Fibroblast of lung (primary cell): ENCODE data around the gene SPOCK1. TPM values are rescaled to one million over a fixed set of nuclear protein-coding genes. Genes with fewer than 3 reads are reported as not detected.

ENCODE experiments used
- DNase-seq, 2 donors: peaks; one replicate each; pipeline versions ENCODE4 v3.0.0 to v3.0.0-alpha.2; 2010; ENCODE audit warnings: low read depth in 2 of 2
- H2AFZ ChIP-seq: 2 replicates; pipeline ENCODE4 v1.5.1; 2012; ENCODE audit warnings: low read length, control low read depth, inconsistent platforms
- H3K27ac ChIP-seq: 2 replicates; pipeline ENCODE4 v1.5.1; 2011; ENCODE audit warnings: low read length, control low read depth; ENCODE audit not compliant: insufficient read depth
- H3K27me3 ChIP-seq: 2 replicates; pipeline ENCODE4 v1.5.1; 2011; ENCODE audit warnings: mild to moderate bottlenecking, low read length; ENCODE audit not compliant: control insufficient read depth, insufficient read depth
- H3K36me3 ChIP-seq: 2 replicates; pipeline ENCODE4 v1.5.1; 2011; ENCODE audit warnings: low read length; ENCODE audit not compliant: control insufficient read depth, insufficient read depth
- H3K4me1 ChIP-seq: 2 replicates; pipeline ENCODE4 v1.5.1; 2011; ENCODE audit warnings: low read length; ENCODE audit not compliant: control insufficient read depth, insufficient read depth; ENCODE audit errors: extremely low read depth
- H3K4me2 ChIP-seq: 2 replicates; pipeline ENCODE4 v1.5.1; 2011; ENCODE audit warnings: low read length, control low read depth; ENCODE audit not compliant: insufficient read depth; ENCODE audit errors: extremely low read depth
- H3K4me3 ChIP-seq, 4 experiments: fragments of 200-600 bp in 1 of 4; sonication (generic) in 1 of 4; replicated peaks in 1 of 4; 2 replicates each; pipeline ENCODE4 v1.5.1; 2011 to 2016; ENCODE audit warnings: low read length in 4 of 4, low read depth in 3 of 4, mild to moderate bottlenecking in 3 of 4, control low read depth in 2 of 4, inconsistent platforms in 1 of 4, mixed read lengths in 1 of 4; ENCODE audit not compliant: insufficient read depth in 1 of 4; ENCODE audit errors: control extremely low read depth in 1 of 4
- H3K79me2 ChIP-seq: 2 replicates; pipeline ENCODE4 v1.5.1; 2012; ENCODE audit warnings: mild to moderate bottlenecking, low read length, inconsistent platforms; ENCODE audit not compliant: control insufficient read depth, insufficient read depth
- H3K9ac ChIP-seq: 2 replicates; pipeline ENCODE4 v1.5.1; 2011; ENCODE audit warnings: mild to moderate bottlenecking, low read length, control low read depth; ENCODE audit not compliant: insufficient read depth
- H3K9me3 ChIP-seq: 2 replicates; pipeline ENCODE4 v1.5.1; 2012; ENCODE audit warnings: low read depth, low read length; ENCODE audit not compliant: control insufficient read depth, insufficient read depth
- H4K20me1 ChIP-seq: 2 replicates; pipeline ENCODE4 v1.5.1; 2011; ENCODE audit warnings: low read length; ENCODE audit not compliant: control insufficient read depth, insufficient read depth; ENCODE audit errors: extremely low read depth
- EZH2 ChIP-seq: IDR thresholded peaks from 2 replicates; pipeline ENCODE4 v1.5.1; 2012; ENCODE audit warnings: low read length, control low read depth, mild to moderate bottlenecking; ENCODE audit errors: missing control alignments
- polyA plus RNA-seq, 2 donors: library from polyadenylated mRNA; depleted of rRNA in 1 of 2; stranded (reverse) in 1 of 2; unstranded in 1 of 2; fragments of >200 nt; gene quantifications; 2 replicates each; pipeline ENCODE4 v1.2.1, GENCODE V29; 2011 to 2012; ENCODE audit warnings: missing spikeins in 1 of 2
- total RNA-seq: library from RNA; depleted of rRNA; stranded (reverse); fragments of >200 nt; gene quantifications from 2 replicates; pipeline ENCODE4 v1.2.1, GENCODE V29; 2014
- TF ChIP-seq, protein P1 (sequence below), 2 donors: IDR thresholded peaks in 1 of 2; conservative IDR thresholded peaks in 1 of 2; 1 replicate in 1 of 2; 2 replicates in 1 of 2; pipeline ENCODE4 v1.5.1; 2011 to 2012; ENCODE audit warnings: low read length in 2 of 2, control low read depth in 1 of 2, inconsistent platforms in 1 of 2, low read depth in 1 of 2, mild to moderate bottlenecking in 1 of 2

The SPOCK1 gene
- total and polyA plus RNA-seq, 2 donors (not counting 1 experiment from before 2014, with no cell fraction given), result 11.1 to 34.9 TPM

DNA sequence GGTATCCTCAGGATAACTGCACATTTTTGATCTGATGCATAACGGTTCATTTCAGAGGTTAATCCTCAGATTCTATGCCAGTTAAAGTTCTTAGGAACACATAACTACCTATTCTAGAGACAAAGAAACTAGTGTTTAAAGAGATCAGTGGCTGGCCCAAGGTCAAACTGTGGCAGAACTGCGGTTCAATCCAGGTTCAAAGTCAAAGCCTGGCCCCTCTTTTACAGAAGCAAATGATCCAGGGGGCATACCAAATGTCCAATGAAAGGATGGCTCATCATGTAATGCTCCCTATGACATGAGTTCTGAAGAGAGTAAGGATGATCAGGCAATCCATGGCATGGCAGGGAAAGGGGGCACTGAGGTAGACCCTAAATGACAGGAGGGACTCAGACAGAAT is 283.3 kb downstream of the SPOCK1 start:
- no peaks in the 10 kb centered on the region for H3K4me1 ChIP-seq
- H3K9ac ChIP-seq, result no peak overlapping the region
- no peak overlapping the region for H3K4me3 ChIP-seq
- no peaks in the 10 kb centered on the region for H3K79me2 ChIP-seq
- no peaks in the 10 kb centered on the region for H3K9me3 ChIP-seq
- H3K36me3 ChIP-seq, result no peaks in the 10 kb centered on the region
- no peak overlapping the region for H3K4me2 ChIP-seq
- no peaks in the 10 kb centered on the region for H4K20me1 ChIP-seq
- no peak overlapping the region for H2AFZ ChIP-seq
- no peaks in the 10 kb centered on the region for H3K27me3 ChIP-seq
- no peak overlapping the region for H3K27ac ChIP-seq
- TF ChIP-seq EZH2, result no peak
- TF ChIP-seq, protein P1, sequence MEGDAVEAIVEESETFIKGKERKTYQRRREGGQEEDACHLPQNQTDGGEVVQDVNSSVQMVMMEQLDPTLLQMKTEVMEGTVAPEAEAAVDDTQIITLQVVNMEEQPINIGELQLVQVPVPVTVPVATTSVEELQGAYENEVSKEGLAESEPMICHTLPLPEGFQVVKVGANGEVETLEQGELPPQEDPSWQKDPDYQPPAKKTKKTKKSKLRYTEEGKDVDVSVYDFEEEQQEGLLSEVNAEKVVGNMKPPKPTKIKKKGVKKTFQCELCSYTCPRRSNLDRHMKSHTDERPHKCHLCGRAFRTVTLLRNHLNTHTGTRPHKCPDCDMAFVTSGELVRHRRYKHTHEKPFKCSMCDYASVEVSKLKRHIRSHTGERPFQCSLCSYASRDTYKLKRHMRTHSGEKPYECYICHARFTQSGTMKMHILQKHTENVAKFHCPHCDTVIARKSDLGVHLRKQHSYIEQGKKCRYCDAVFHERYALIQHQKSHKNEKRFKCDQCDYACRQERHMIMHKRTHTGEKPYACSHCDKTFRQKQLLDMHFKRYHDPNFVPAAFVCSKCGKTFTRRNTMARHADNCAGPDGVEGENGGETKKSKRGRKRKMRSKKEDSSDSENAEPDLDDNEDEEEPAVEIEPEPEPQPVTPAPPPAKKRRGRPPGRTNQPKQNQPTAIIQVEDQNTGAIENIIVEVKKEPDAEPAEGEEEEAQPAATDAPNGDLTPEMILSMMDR (conservative IDR thresholded peaks at IDR 0.05 in 1 of 2, IDR thresholded peaks at IDR 0.05 in 1 of 2; ENCODE audit: low read depth in 1 of 2, low read length in 2 of 2), result no peak
- DNase-seq, result peak in 1 of 2 donors; percentile 8

DNA sequence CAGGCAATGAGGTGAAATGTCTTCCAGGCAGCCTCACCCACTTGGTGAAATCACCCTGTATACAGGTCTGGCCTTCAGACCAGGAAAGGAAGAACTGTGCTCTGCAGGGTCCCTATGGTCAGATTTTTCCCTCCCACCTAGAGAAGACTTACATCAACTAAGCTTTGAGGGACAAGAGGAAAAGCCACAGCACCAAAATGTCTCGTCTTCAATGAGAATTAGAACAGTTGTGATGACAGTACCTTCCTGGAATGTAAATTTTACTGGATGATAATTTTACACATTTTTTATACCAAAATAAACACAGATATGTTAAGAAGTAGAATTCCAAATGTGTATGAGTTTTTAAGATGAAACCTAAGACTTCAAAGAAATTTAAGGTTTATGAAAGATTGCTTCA is 283.9 kb downstream of the SPOCK1 start:
- Histone ChIP-seq H4K20me1 (no peaks in the 10 kb centered on the region), H2AFZ (no peak overlapping the region), H3K9me3 (no peaks in the 10 kb centered on the region), H3K4me3 (no peak overlapping the region), H3K79me2 (no peaks in the 10 kb centered on the region), H3K4me1 (no peaks in the 10 kb centered on the region), H3K9ac (no peak overlapping the region), H3K36me3 (no peaks in the 10 kb centered on the region), H3K27me3 (no peaks in the 10 kb centered on the region), H3K4me2 (no peak overlapping the region), H3K27ac (no peak overlapping the region)
- TF ChIP-seq, protein P1 (conservative IDR thresholded peaks at IDR 0.05 in 1 of 2, IDR thresholded peaks at IDR 0.05 in 1 of 2; ENCODE audit: low read depth in 1 of 2, low read length in 2 of 2), result no peak
- TF ChIP-seq EZH2, result no peak
- peak in 1 of 2 donors; percentile 58 for DNase-seq

DNA sequence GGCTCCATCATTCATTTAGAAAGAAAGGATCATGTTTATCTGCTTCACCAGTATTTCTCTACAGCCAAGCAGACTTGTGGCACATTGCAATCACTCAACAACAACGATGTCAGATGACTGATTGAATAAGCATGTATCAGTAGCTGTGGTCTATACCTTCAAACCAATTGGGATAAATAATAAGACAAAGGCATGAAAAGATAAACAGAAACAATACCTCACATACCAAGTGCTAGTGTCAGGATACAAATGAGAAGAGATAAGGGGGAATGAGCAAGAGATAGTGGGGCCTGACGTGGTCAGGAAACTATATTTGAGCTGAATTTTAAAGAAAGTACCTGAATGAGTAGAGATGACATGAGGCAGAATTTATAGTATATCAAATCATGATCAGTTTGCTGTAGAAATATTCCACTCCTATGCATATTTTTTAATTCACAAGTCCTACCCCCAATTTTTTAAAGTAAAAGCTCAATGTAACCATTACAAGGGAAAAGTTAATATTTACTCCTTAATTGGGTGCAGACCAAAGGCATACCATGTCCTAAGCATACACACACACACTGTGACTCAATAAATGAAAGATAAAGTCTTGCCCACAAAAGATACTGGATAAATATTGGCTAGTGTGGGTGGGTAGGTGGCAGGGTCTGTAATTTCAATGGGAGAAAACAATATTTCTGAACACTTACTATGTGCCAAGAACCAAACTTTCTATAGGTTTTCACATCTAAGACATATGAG is 284.5 kb downstream of the SPOCK1 start:
- Histone ChIP-seq H3K9me3 (no peaks in the 10 kb centered on the region), H3K27ac (no peak overlapping the region), H3K4me3 (no peak overlapping the region), H3K4me2 (no peak overlapping the region), H3K27me3 (no peaks in the 10 kb centered on the region), H3K36me3 (no peaks in the 10 kb centered on the region), H2AFZ (no peak overlapping the region), H4K20me1 (no peaks in the 10 kb centered on the region), H3K4me1 (no peaks in the 10 kb centered on the region), H3K9ac (no peak overlapping the region), H3K79me2 (no peaks in the 10 kb centered on the region)
- TF ChIP-seq, protein P1 (conservative IDR thresholded peaks at IDR 0.05 in 1 of 2, IDR thresholded peaks at IDR 0.05 in 1 of 2; ENCODE audit: low read depth in 1 of 2, low read length in 2 of 2), result no peak
- TF ChIP-seq EZH2, result no peak
- DNase-seq, result peak in 1 of 2 donors; percentile 77
